BLaER1 (cell line): ENCODE data around the gene SECISBP2L.

Experiments
- H3K27ac ChIP-seq: shearing (Covaris generic); formaldehyde crosslinking; 2 replicates; pipeline ENCODE4 v1.8.1; 2022
- H3K27me3 ChIP-seq: shearing (Covaris generic); formaldehyde crosslinking; 2 replicates; pipeline ENCODE4 v1.8.1; 2022
- H3K36me3 ChIP-seq: shearing (Covaris generic); formaldehyde crosslinking; 2 replicates; pipeline ENCODE4 v1.8.1; 2022
- H3K4me1 ChIP-seq: shearing (Covaris generic); formaldehyde crosslinking; 2 replicates; pipeline ENCODE4 v1.8.1; 2022
- H3K4me2 ChIP-seq: shearing (Covaris generic); formaldehyde crosslinking; 2 replicates; pipeline ENCODE4 v1.8.1; 2022
- H3K4me3 ChIP-seq: shearing (Covaris generic); formaldehyde crosslinking; 2 replicates; pipeline ENCODE4 v1.8.1; 2022
- H3K9ac ChIP-seq: shearing (Covaris generic); formaldehyde crosslinking; 2 replicates; pipeline ENCODE4 v1.8.1; 2022
- H3K9me3 ChIP-seq: shearing (Covaris generic); formaldehyde crosslinking; 2 replicates; pipeline ENCODE4 v1.8.1; 2022
- H4K20me1 ChIP-seq: shearing (Covaris generic); formaldehyde crosslinking; 2 replicates; pipeline ENCODE4 v1.8.1; 2022
- Cebpa-rat ChIP-seq: shearing (Covaris generic); IDR thresholded peaks from 2 replicates; pipeline ENCODE4 v1.8.1; 2022

The SECISBP2L gene

GRCh38 chr15:49015896-49016295 lies 30.4 kb downstream of the SECISBP2L start:
- no peaks in the 10 kb centered on the region for H3K27me3 ChIP-seq
- no peak overlapping the region for H3K9ac ChIP-seq
- H3K4me1 ChIP-seq: no peaks in the 10 kb centered on the region
- no peak for TF ChIP-seq Cebpa-rat
- H3K4me2 ChIP-seq: no peak overlapping the region
- no peak overlapping the region for H3K4me3 ChIP-seq
- 0 out of 2 replicates have a peak, but pooled peaks cover 6% of the 10 kb centered on the region for H4K20me1 ChIP-seq
- H3K27ac ChIP-seq: no peak overlapping the region
- H3K9me3 ChIP-seq: no peaks in the 10 kb centered on the region
- H3K36me3 ChIP-seq: peaks cover 78% of the 10 kb centered on the region

GRCh38 chr15:48999314-48999713 lies 46.9 kb downstream of the SECISBP2L start:
- H3K9me3 ChIP-seq: no peaks in the 10 kb centered on the region
- no peak overlapping the region for H3K4me2 ChIP-seq
- H3K27ac ChIP-seq: no peak overlapping the region
- peaks cover 68% of the 10 kb centered on the region for H3K36me3 ChIP-seq
- H3K4me3 ChIP-seq: no peak overlapping the region
- no peak for TF ChIP-seq Cebpa-rat
- no peaks in the 10 kb centered on the region for H3K4me1 ChIP-seq
- H4K20me1 ChIP-seq: no peaks in the 10 kb centered on the region
- H3K9ac ChIP-seq: no peak overlapping the region
- H3K27me3 ChIP-seq: no peaks in the 10 kb centered on the region

GRCh38 chr15:48996276-48996675 lies 50.0 kb downstream of the SECISBP2L start:
- Histone ChIP-seq H3K4me3 (no peak overlapping the region), H3K27me3 (no peaks in the 10 kb centered on the region), H3K36me3 (peaks cover 88% of the 10 kb centered on the region), H4K20me1 (no peaks in the 10 kb centered on the region), H3K27ac (no peak overlapping the region), H3K9ac (no peak overlapping the region), H3K4me1 (no peaks in the 10 kb centered on the region), H3K4me2 (no peak overlapping the region), H3K9me3 (no peaks in the 10 kb centered on the region)
- no peak for TF ChIP-seq Cebpa-rat

- Histone ChIP-seq H3K4me2 (no peak overlapping the region), H3K27ac (no peak overlapping the region), H4K20me1 (no peaks in the 10 kb centered on the region), H3K9me3 (no peaks in the 10 kb centered on the region), H3K4me3 (no peak overlapping the region), H3K27me3 (no peaks in the 10 kb centered on the region), H3K4me1 (no peaks in the 10 kb centered on the region), H3K36me3 (peaks cover 76% of the 10 kb centered on the region), H3K9ac (no peak overlapping the region)
- no peak for TF ChIP-seq Cebpa-rat
Measured at GRCh38 chr15:48993380-48993779, 52.9 kb downstream of the SECISBP2L start.

GRCh38 chr15:48992545-48992944 lies 53.7 kb downstream of the SECISBP2L start:
- no peaks in the 10 kb centered on the region for H4K20me1 ChIP-seq
- no peaks in the 10 kb centered on the region for H3K27me3 ChIP-seq
- no peaks in the 10 kb centered on the region for H3K9me3 ChIP-seq
- no peak overlapping the region for H3K4me3 ChIP-seq
- no peaks in the 10 kb centered on the region for H3K4me1 ChIP-seq
- H3K36me3 ChIP-seq: peaks cover 76% of the 10 kb centered on the region
- H3K9ac ChIP-seq: no peak overlapping the region
- no peak overlapping the region for H3K27ac ChIP-seq
- TF ChIP-seq Cebpa-rat: no peak
- H3K4me2 ChIP-seq: no peak overlapping the region

- no peak overlapping the region for H3K9ac ChIP-seq
- no peaks in the 10 kb centered on the region for H3K4me1 ChIP-seq
- H3K4me2 ChIP-seq: no peak overlapping the region
- no peaks in the 10 kb centered on the region for H3K27me3 ChIP-seq
- TF ChIP-seq Cebpa-rat: no peak
- H3K9me3 ChIP-seq: no peaks in the 10 kb centered on the region
- no peak overlapping the region for H3K27ac ChIP-seq
- H3K36me3 ChIP-seq: peaks cover 71% of the 10 kb centered on the region
- H4K20me1 ChIP-seq: no peaks in the 10 kb centered on the region
- H3K4me3 ChIP-seq: no peak overlapping the region
Measured at GRCh38 chr15:48992096-48992495, 54.1 kb downstream of the SECISBP2L start.

- H3K27me3 ChIP-seq: no peaks in the 10 kb centered on the region
- H3K9ac ChIP-seq: no peak overlapping the region
- no peaks in the 10 kb centered on the region for H3K9me3 ChIP-seq
- H3K4me3 ChIP-seq: no peak overlapping the region
- H3K4me1 ChIP-seq: no peaks in the 10 kb centered on the region
- H3K27ac ChIP-seq: no peak overlapping the region
- H3K4me2 ChIP-seq: no peak overlapping the region
- peaks cover 47% of the 10 kb centered on the region for H3K36me3 ChIP-seq
- TF ChIP-seq Cebpa-rat: no peak
- no peaks in the 10 kb centered on the region for H4K20me1 ChIP-seq
Measured at GRCh38 chr15:48989170-48989569, 57.1 kb downstream of the SECISBP2L start.

- TF ChIP-seq Cebpa-rat: no peak
- H3K9ac ChIP-seq: no peak overlapping the region
- H3K4me3 ChIP-seq: no peak overlapping the region
- no peaks in the 10 kb centered on the region for H3K4me1 ChIP-seq
- no peak overlapping the region for H3K4me2 ChIP-seq
- no peak overlapping the region for H3K27ac ChIP-seq
- no peaks in the 10 kb centered on the region for H3K9me3 ChIP-seq
- peaks cover 29% of the 10 kb centered on the region for H3K36me3 ChIP-seq
- H4K20me1 ChIP-seq: no peaks in the 10 kb centered on the region
- H3K27me3 ChIP-seq: no peaks in the 10 kb centered on the region
Measured at GRCh38 chr15:48987142-48987541, 59.1 kb downstream of the SECISBP2L start.

- H3K36me3 ChIP-seq: peaks cover 20% of the 10 kb centered on the region
- no peaks in the 10 kb centered on the region for H3K9me3 ChIP-seq
- TF ChIP-seq Cebpa-rat: no peak
- no peak overlapping the region for H3K4me2 ChIP-seq
- no peaks in the 10 kb centered on the region for H3K27me3 ChIP-seq
- no peak overlapping the region for H3K4me3 ChIP-seq
- H3K4me1 ChIP-seq: no peaks in the 10 kb centered on the region
- H3K9ac ChIP-seq: no peak overlapping the region
- no peaks in the 10 kb centered on the region for H4K20me1 ChIP-seq
- no peak overlapping the region for H3K27ac ChIP-seq
Measured at GRCh38 chr15:48986240-48986639, 60.0 kb downstream of the SECISBP2L start.

GRCh38 chr15:48985516-48985915 lies 60.7 kb downstream of the SECISBP2L start:
- H3K27ac ChIP-seq: no peak overlapping the region
- no peaks in the 10 kb centered on the region for H3K9me3 ChIP-seq
- no peak overlapping the region for H3K9ac ChIP-seq
- H3K36me3 ChIP-seq: peaks cover 15% of the 10 kb centered on the region
- no peak overlapping the region for H3K4me2 ChIP-seq
- H4K20me1 ChIP-seq: no peaks in the 10 kb centered on the region
- H3K4me1 ChIP-seq: no peaks in the 10 kb centered on the region
- TF ChIP-seq Cebpa-rat: no peak
- H3K4me3 ChIP-seq: no peak overlapping the region
- H3K27me3 ChIP-seq: no peaks in the 10 kb centered on the region

GRCh38 chr15:48984811-48985352 lies 61.4 kb downstream of the SECISBP2L start:
- no peak overlapping the region for H3K27ac ChIP-seq

More at GRCh38 chr15:48984811-48985352, 61.4 kb downstream of the SECISBP2L start:
- Histone ChIP-seq H3K9ac (no peak overlapping the region), H4K20me1 (no peaks in the 10 kb centered on the region), H3K36me3 (peaks cover 8% of the 10 kb centered on the region), H3K27me3 (no peaks in the 10 kb centered on the region), H3K9me3 (no peaks in the 10 kb centered on the region), H3K4me2 (no peak overlapping the region), H3K4me3 (no peak overlapping the region), H3K4me1 (no peaks in the 10 kb centered on the region)
- no peak for TF ChIP-seq Cebpa-rat
